H1 (cell line): ENCODE data around the gene PHF24. TPM values are rescaled to one million over a fixed set of nuclear protein-coding genes. Genes with fewer than 3 reads are reported as not detected.

Experiments
- BACH1 ChIP-seq: IDR thresholded peaks from 2 replicates; pipeline ENCODE4 v1.6.1; 2012; ENCODE audit warnings: low read length, improper control_type of control experiment
- CHD2 ChIP-seq: IDR thresholded peaks from 2 replicates; pipeline ENCODE4 v1.6.1; 2012; ENCODE audit warnings: low read length, improper control_type of control experiment
- POLR2AphosphoS5 ChIP-seq: IDR thresholded peaks from 2 replicates; pipeline ENCODE4 v1.6.1; 2011; ENCODE audit warnings: low read depth, low read length
- polyA plus RNA-seq, 7 experiments: library from polyadenylated mRNA; depleted of rRNA in 3 of 7; stranded (reverse) in 5 of 7; unstranded in 2 of 7; fragments of >200 nt in 5 of 7; fragments of 200-250 nt in 2 of 7; gene quantifications; 1 replicate in 5 of 7; 2 replicates in 1 of 7; 4 replicates in 1 of 7; pipeline versions ENCODE4 v1.2.1 to v1.2.3, GENCODE V29; 2011 to 2013; ENCODE audit warnings: missing spikeins in 2 of 7, mixed read lengths in 2 of 7
- total RNA-seq: library from RNA; stranded (reverse); fragmentation: NEBNext Ultra II Directional; extraction: Animal tissue kit (Norgen Biotek cat#: 25700); gene quantifications from 2 replicates; pipeline ENCODE4 v1.2.1, GENCODE V29; 2021

Gene PHF24
- total and polyA plus RNA-seq, 2 of the 8 experiments (the other 6 are each of a cell fraction or from before 2014, with no cell fraction given): 0.29 to 0.35 TPM

GRCh38 chr9:34961574-34962490 lies 3.7 kb downstream of the PHF24 start (continued):
- TF ChIP-seq CHD2 (no peak), POLR2AphosphoS5 (no peak), BACH1 (no peak)
- TF ChIP-seq, all 59 proteins: peak for 0
